Uterus (tissue), 4 donors: ENCODE data around the gene H2AZ2. TPM values are rescaled to one million over a fixed set of nuclear protein-coding genes. Genes with fewer than 3 reads are reported as not detected.

Experiments
- DNase-seq, 2 donors: peaks; one replicate each; pipeline ENCODE4 v3.0.0-alpha.2; 2019 to 2020
- H3K27ac ChIP-seq, 2 donors: fragments of 200-600 bp; sonication (generic); 1 replicate in 1 of 2; 2 replicates in 1 of 2; pipeline ENCODE4 v1.5.1; 2016 to 2018
- H3K27me3 ChIP-seq, 2 donors: fragments of 200-600 bp; sonication (generic); one replicate each; pipeline ENCODE4 v1.5.1; 2018 to 2019; ENCODE audit warnings: control low read depth in 1 of 2
- H3K36me3 ChIP-seq, 2 donors: fragments of 200-600 bp; sonication (generic); one replicate each; pipeline ENCODE4 v1.5.1; 2019; ENCODE audit warnings: control low read depth in 1 of 2
- H3K4me1 ChIP-seq, 2 donors: fragments of 200-600 bp; sonication (generic); one replicate each; pipeline ENCODE4 v1.5.1; 2018 to 2019; ENCODE audit warnings: control low read depth in 1 of 2
- H3K4me3 ChIP-seq, 2 donors: fragments of 200-600 bp; sonication (generic); 1 replicate in 1 of 2; 2 replicates in 1 of 2; pipeline ENCODE4 v1.5.1; 2018 to 2019; ENCODE audit warnings: mild to moderate bottlenecking in 1 of 2
- H3K9me3 ChIP-seq, 2 donors: fragments of 200-600 bp; sonication (generic); one replicate each; pipeline ENCODE4 v1.5.1; 2019; ENCODE audit warnings: control low read depth in 1 of 2
- POLR2A ChIP-seq, 2 donors: fragments of 450-650 bp; IDR thresholded peaks; one replicate each; pipeline ENCODE4 v1.6.1; 2016; ENCODE audit warnings: antibody characterized with exemption in 2 of 2, mild to moderate bottlenecking in 1 of 2, moderate library complexity in 1 of 2
- intact Hi-C: fragments of 100-400 bp; cut with DNase I; formaldehyde crosslinking; loops from one replicate; pipeline ENCODE4 v1.15.1; 2023; ENCODE audit warnings: low total_unique reads
- total RNA-seq, 4 donors: library from RNA; depleted of rRNA in 3 of 4; stranded (reverse); fragments of >200 nt in 3 of 4; gene quantifications; one replicate each; pipeline versions ENCODE4 v1.1.0 to v1.2.4, GENCODE V29; 2014 to 2023
- TF ChIP-seq, protein P1 (sequence below), 4 experiments: fragments of 200-600 bp in 2 of 4; fragments of 450-650 bp in 2 of 4; sonication (generic) in 2 of 4; IDR thresholded peaks; one replicate each; pipeline ENCODE4 v1.5.1; 2016 to 2019; ENCODE audit warnings: antibody characterized with exemption in 4 of 4, mild to moderate bottlenecking in 2 of 4, moderate library complexity in 1 of 4
- donor health status: DM: yes; HTN: yes; CAD: no.

Gene H2AZ2
- total RNA-seq, 4 donors from 2014 or later = 77.9 to 270 (median 212) TPM

DNA sequence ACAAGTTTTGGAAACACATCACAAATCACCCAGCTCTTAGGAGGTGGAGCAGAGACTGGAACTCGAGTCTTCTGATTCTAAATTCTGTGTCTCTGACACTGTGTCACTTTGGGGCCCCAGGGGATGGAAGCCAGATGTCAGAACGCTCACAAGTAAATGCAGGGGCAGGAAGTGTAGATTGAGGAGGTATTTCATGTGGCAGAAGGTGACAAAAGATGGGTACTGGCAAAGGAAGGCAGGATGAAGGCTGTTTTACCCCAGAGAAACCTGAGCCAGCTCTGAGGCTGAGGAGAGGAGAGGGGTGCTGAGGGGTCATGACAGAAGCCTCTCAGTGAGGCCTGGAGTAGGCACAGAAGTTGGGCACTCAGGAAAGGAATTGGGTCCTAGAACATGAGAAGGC, 43.5 kb upstream of the H2AZ2 start:
- no peaks in the 10 kb centered on the region for H3K27me3 ChIP-seq
- no peaks in the 10 kb centered on the region for H3K36me3 ChIP-seq
- intact Hi-C loops = no loop called here
- DNase-seq = no peak
- H3K4me3 ChIP-seq = no peak overlapping the region
- H3K4me1 ChIP-seq = no peaks in the 10 kb centered on the region
- TF ChIP-seq POLR2A (IDR thresholded peaks at IDR 0.05) = no peak
- TF ChIP-seq, protein P1, sequence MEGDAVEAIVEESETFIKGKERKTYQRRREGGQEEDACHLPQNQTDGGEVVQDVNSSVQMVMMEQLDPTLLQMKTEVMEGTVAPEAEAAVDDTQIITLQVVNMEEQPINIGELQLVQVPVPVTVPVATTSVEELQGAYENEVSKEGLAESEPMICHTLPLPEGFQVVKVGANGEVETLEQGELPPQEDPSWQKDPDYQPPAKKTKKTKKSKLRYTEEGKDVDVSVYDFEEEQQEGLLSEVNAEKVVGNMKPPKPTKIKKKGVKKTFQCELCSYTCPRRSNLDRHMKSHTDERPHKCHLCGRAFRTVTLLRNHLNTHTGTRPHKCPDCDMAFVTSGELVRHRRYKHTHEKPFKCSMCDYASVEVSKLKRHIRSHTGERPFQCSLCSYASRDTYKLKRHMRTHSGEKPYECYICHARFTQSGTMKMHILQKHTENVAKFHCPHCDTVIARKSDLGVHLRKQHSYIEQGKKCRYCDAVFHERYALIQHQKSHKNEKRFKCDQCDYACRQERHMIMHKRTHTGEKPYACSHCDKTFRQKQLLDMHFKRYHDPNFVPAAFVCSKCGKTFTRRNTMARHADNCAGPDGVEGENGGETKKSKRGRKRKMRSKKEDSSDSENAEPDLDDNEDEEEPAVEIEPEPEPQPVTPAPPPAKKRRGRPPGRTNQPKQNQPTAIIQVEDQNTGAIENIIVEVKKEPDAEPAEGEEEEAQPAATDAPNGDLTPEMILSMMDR (IDR thresholded peaks at IDR 0.05) = no peak
- H3K27ac ChIP-seq = no peak overlapping the region
- no peaks in the 10 kb centered on the region for H3K9me3 ChIP-seq

DNA sequence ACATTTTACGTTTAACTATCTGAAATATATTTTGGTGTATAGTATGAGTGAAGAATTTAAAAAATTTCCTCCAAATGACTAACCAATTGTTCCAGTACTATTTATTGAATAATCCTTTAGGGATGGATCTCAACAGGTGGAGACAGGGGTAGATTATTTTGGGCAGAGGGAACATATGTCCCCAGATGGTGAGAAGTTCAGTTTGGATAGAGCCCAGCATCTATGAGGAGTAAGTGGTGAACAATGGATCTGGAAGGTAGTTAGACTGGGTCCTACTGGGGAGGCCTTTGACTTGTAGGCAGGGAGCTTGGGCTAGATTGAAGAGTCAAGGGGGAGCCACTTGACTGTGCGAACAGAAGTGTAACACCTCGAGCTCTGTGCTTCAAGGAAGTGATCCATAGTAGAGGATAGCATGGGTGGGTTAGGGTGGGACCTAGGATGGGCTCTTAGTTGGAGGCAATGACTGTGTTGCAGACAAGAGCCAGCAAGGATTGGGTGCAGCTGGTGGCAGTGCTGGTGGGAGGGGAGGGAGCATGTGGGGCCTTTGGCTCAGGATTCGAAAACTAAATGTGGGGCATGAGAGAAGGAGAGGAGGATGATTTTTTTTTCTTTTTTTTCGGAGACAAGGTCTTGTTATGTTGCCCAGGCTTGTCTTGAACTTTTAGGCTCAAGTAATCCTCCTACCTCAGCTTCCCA, 41.3 kb upstream of the H2AZ2 start:
- intact Hi-C loops = no loop called here

DNA sequence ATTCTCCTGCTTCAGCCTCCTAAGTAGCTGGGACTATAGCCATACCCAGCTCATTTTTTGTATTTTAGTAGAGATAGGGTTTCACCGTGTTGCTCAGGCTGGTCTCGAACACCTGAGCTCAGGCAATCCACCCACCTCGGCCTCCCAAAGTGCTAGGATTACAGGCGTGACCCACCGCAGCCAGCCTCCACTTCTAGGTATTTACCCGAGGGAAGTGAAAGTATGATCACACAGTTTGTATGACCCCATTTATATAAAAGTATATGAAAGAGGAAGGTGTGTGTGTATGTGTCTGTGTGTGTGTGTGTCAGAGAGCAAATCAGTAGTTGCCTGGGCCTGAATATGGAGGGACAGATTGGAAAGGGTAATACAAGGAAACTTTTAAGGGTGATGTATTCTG, 39.4 kb upstream of the H2AZ2 start:
- intact Hi-C loops = no loop called here
- Histone ChIP-seq H3K36me3 (no peaks in the 10 kb centered on the region), H3K9me3 (no peaks in the 10 kb centered on the region), H3K27me3 (no peaks in the 10 kb centered on the region), H3K4me3 (no peak overlapping the region), H3K4me1 (peaks cover 13 to 21% of the 10 kb centered on the region in 2 donors), H3K27ac (no peak overlapping the region)
- no peak for DNase-seq
- TF ChIP-seq, protein P1 (IDR thresholded peaks at IDR 0.05) = no peak
- no peak for TF ChIP-seq POLR2A (IDR thresholded peaks at IDR 0.05)

More for the DNA sequence above, 41.3 kb upstream of the H2AZ2 start:
- H3K27ac ChIP-seq = no peak overlapping the region
- H3K36me3 ChIP-seq = no peaks in the 10 kb centered on the region
- H3K9me3 ChIP-seq = no peaks in the 10 kb centered on the region
- no peak for DNase-seq
- no peaks in the 10 kb centered on the region for H3K27me3 ChIP-seq
- no peak for TF ChIP-seq POLR2A (IDR thresholded peaks at IDR 0.05)
- TF ChIP-seq, protein P1 (IDR thresholded peaks at IDR 0.05) = no peak
- H3K4me1 ChIP-seq = peaks cover 0 to 6% of the 10 kb centered on the region in 2 donors
- H3K4me3 ChIP-seq = no peak overlapping the region

DNA sequence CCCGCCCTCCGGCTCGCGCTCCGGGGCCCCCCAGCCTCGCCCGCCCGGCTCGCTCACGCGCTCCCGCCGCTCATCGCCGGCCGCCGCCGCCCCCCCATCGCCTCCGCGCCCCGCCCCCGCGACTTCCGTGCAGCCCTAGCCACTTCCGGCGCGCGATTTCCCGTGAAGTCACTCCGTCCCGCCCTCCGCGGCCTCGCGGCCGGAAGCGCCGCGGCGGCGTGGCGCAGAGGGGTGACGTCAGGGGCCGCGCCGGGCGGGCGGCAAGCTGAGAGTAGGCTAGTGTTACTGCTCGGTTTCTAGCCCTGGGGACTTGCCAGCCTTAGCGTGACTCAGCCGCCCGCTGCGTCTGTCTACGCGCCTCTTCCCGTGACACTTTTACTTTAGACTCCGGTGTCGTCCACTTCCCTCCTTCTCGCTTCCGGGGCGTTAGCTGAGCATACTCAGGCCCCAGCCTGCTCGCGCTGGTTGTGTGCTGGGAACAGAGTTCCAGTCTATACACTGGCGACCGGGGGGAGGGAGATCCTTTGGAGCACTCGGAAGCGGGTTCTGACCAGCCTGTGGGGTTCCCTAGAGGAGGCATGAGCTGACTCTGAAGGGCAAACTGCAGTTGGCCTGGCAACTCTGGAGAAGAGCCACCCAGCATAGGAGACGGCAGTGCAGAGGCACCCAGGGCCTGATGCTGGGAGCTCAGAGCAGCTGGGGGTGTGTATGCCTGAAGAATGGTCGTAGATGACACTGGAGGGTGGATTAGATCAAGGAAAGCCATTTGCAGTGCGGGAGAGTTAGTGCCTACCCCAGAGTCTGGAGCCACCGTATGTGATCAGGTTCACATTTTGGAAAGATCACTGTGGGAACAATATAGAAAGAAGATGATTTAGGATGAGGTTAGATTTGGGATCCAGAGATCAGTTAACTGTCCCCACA, 37.8 kb upstream of the H2AZ2 start, which contains the start of gene PURB:
Gene PURB, minus strand, starts transcription at position 137 of the 924 bp plus-strand sequence. CDS start 182 bp downstream, outside the sequence.
- peak; percentile 97 for TF ChIP-seq POLR2A (IDR thresholded peaks at IDR 0.05)
- TF ChIP-seq, protein P1 (IDR thresholded peaks at IDR 0.05) = peak in 1 of 4 experiments; percentile 32
- intact Hi-C loops = no loop called here
- Histone ChIP-seq H3K36me3 (no peaks in the 10 kb centered on the region), H3K4me3 (peak within 1 kb of the TSS; percentile 86 to 89), H3K9me3 (no peaks in the 10 kb centered on the region), H3K27ac (peak within 1 kb of the TSS; percentile 97 to 98), H3K27me3 (no peaks in the 10 kb centered on the region), H3K4me1 (peaks cover 21% of the 10 kb centered on the region in 2 donors)
- peak; percentile 93 to 94 for DNase-seq
